Measurements from ENCODE around the gene TUNAR. TPM values are rescaled to one million over a fixed set of nuclear protein-coding genes. Genes with fewer than 3 reads are reported as not detected.

The TUNAR gene
- 0.34 and 1.3 TPM in 2 replicates for total RNA-seq (2014; rRNA removed; shearing (Covaris generic))

GRCh38 chr14:95876761-95877538, at the start of gene TUNAR:
Gene TUNAR (plus strand): TSS chr14:95876832.
- peak; percentile 42 for DNase-seq (ENCODE audit: low read depth)

DNA sequence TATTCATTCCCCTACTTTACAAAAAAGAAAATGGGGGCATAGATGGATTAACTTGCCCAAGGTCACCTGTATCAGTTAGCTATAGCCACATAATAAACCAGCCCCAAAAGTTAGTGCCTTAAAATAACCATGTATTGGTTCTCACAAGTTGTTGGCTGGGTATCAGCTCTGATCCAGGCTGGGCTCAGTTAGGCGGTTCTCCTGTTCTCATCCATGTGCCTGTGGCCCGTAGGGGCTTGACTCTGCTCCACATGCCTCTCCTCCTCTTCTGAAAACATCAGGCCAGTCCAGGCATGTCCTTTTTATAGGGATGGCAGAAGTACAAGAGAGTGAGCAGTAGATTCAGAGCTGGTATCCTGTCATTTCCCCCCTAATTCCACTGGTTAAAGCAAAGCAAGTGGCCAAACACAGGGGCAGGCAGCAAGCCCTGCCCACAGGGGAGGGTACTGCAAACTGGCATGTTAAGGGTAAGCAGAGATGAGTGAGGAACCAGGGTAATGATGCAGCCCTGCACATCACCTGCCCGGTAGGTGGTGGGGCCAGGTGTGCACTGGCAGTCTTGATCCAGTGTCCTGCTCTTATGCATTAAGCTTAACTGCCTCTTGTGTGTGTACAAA, 47.9 kb upstream of the TUNAR start:
- no peak for DNase-seq (ENCODE audit: low read depth)

- DNase-seq (ENCODE audit: low read depth) = no peak
These were observed 47.3 kb upstream of the TUNAR start for GRCh38 chr14:95829321-95829720.

- no peak for DNase-seq (ENCODE audit: low read depth)
These were observed 46.2 kb upstream of the TUNAR start for GRCh38 chr14:95830386-95830785.

DNA sequence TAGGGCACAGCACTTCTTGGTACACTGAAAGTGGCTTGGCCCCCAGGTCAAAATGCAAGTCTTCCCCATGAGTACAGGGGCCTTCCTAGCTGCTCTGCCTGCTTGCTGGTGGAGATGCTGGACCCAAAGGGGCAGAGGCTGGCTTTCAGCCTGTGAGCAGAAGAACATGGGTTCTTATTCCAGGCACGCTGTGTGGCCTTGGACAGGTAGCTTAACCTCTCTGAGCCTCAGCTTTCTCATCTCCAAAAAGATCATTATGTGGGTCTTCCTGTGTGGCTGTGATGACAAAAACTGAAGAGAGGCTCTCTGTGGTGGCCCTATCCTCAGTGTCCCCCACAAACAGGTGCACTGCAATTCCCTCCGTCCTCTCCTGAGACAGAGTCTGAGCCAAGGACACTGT, 45.6 kb upstream of the TUNAR start:
- no peak for DNase-seq (ENCODE audit: low read depth)

- DNase-seq (ENCODE audit: low read depth) = no peak
These were observed 45.2 kb upstream of the TUNAR start for GRCh38 chr14:95831468-95831867.

DNA sequence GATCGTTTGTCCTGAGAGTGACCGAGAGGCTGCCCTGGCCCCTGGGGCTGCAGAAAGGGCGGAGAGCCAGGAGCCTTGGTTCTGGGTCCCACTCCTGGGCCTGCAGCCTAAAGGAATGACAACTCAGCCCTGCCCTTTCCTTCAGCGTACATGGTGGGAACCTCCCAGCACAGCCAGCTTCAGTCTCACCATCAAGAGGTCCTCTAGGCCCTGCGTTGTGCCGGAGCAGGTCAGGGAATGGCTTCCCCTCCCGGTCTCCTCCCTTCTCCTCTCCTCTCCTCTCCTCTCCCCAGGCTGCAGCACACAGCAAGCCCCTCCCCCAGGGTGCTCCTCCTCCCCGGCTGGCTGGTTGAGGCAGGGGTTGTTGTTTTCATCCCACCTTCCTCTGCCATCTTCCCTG, 44.6 kb upstream of the TUNAR start:
- no peak for DNase-seq (ENCODE audit: low read depth)

DNA sequence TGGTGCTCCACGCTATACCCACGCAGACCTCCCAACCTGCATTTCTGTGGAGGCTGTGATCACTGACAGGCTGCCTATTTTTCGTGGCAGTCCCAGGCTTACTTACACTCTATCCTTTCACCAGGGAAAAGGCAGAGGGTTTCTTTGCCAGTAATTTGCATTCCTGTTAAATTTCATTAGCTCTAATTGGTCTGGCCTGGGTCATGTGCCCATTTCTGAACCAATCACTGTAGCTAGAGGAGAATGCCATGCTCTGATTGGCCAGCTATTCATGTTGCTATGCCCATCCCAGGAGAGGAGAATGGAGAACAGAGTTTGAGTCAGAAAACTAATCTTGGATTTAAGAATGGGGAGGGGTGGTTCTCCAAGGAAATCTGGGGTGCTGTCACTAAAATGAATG, 43.2 kb upstream of the TUNAR start:
- peak; percentile 38 for DNase-seq (ENCODE audit: low read depth)

DNA sequence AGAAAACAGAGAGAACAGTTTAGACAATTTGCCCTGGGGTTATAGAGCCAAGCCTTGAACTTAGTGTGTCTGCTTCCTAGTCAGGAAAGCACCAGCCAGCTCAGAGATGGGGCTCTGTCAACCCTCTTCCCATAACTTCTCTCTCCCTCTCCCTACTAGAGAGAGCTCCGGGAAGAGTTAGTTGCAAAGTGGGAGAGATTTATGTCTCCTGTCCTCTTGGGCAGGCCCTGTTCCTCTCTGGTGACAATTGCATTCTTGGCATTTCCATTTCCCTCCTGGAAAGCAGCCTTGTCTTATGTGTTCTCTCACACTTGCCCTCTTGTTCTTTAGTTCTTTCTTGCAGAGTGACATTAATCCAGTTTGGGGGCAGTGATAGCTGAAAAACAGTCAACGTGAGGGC, 42.1 kb upstream of the TUNAR start:
- no peak for DNase-seq (ENCODE audit: low read depth)

- peak; percentile 38 for DNase-seq (ENCODE audit: low read depth)
These were observed 41.4 kb upstream of the TUNAR start for GRCh38 chr14:95835121-95835730.

GRCh38 chr14:95838862-95839261, 37.8 kb upstream of the TUNAR start:
- no peak for DNase-seq (ENCODE audit: low read depth)

- no peak for DNase-seq (ENCODE audit: low read depth)
These were observed 36.4 kb upstream of the TUNAR start for GRCh38 chr14:95840094-95840700.

- no peak for DNase-seq (ENCODE audit: low read depth)
These were observed 35.0 kb upstream of the TUNAR start for GRCh38 chr14:95841668-95842067.

- no peak for DNase-seq (ENCODE audit: low read depth)
These were observed 26.9 kb upstream of the TUNAR start for GRCh38 chr14:95849761-95850160.

DNA sequence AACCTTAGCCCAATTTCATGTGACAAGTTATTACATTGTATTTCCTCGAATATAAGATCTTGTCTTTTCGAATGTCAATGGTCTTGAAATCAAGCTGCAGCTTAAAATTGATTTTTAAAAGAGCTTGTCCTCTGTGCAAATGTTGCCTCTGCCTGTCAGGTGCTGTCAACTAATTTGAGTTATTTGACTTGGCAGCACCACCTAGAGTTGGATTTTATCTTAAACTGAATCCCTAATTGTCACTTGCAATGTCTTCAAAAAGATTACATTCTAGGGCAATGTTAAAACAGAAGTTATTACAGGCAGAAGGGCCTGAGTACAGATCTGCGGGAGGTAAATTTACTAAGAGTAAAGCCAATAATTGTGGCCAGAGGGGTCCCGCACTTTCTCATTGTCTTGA, 26.2 kb upstream of the TUNAR start:
- DNase-seq (ENCODE audit: low read depth) = no peak

- DNase-seq (ENCODE audit: low read depth) = no peak
These were observed 21.0 kb upstream of the TUNAR start for GRCh38 chr14:95855606-95856005.

DNA sequence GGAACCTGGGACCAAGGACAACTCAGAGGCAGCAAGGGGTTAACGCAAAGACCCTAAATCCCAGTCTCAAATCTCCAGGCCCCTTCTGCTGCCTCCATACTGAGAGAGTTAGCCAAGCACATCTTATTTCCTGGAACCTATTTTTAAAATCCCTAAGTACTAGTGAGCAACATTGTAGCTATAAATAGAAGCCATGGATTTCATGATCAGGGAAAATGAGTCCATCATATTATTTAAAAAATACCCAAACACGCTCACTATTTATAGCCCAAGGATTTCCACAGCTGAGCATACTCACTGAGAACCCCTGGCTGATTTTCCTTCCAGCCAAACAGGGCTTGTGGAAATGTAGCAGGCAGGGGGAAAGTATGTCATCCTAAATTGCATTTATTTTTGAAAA, 19.4 kb upstream of the TUNAR start:
- no peak for DNase-seq (ENCODE audit: low read depth)

DNA sequence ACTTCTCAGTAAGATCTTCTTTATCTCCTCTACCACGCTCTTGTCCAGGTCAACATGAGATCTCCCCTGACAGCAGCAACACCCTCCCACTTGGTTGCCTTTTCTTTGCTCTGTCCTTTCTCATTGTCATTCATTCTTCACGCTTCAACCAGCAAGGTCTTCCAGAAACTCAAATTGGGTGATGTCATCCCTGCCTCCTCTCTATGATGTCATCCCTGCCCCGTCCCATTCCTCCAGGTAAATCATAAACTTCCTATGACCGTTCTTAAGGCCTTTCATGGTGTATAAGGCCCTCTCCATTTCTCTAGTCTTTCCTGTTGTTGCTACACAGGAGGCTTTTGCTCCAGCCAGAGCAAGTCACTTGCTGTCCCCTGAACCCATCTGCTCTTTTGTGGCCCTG, 17.7 kb upstream of the TUNAR start:
- no peak for DNase-seq (ENCODE audit: low read depth)

DNA sequence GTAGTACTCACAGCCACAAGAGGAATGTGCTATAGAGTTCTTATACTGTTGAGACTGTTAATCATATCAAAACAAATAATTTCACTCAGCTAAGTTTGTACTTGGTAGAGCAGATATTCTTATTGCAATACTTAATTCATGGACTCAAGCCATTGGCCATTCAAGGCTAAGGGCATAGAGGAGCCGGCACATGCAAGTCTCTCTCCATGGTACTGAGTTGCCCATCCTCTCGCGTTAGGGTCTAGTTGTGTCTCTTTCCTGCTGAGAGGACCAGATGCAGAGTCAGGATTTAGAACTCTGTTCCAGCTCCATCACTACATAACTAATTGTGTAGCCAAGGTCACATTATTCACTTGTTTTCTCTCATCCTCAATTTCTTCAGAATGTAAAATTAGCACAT, 14.4 kb upstream of the TUNAR start:
- DNase-seq (ENCODE audit: low read depth) = peak; percentile 16

- DNase-seq (ENCODE audit: low read depth) = no peak
These were observed 13.3 kb upstream of the TUNAR start for GRCh38 chr14:95863295-95863694.

GRCh38 chr14:95869776-95870175, 6.9 kb upstream of the TUNAR start:
- no peak for DNase-seq (ENCODE audit: low read depth)

DNA sequence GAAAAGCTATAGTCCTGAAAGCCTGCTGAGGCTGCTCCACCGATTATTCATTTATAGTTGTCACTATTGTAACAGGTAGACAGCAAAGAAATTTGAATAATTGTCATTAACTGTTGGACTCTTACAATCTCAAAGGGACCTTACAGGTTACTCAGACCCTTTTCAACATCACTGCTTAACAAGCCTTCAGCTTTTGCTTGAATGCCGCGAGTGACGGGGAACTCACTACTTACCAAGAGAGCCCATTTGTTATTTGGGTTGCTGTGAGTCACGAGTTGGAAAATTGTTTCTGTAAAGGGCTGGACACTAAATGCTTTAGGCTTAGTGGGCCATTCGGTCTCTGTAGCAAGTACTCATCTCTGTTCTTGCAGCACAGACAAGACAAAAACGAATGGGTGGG, 5.9 kb upstream of the TUNAR start:
- DNase-seq (ENCODE audit: low read depth) = no peak

DNA sequence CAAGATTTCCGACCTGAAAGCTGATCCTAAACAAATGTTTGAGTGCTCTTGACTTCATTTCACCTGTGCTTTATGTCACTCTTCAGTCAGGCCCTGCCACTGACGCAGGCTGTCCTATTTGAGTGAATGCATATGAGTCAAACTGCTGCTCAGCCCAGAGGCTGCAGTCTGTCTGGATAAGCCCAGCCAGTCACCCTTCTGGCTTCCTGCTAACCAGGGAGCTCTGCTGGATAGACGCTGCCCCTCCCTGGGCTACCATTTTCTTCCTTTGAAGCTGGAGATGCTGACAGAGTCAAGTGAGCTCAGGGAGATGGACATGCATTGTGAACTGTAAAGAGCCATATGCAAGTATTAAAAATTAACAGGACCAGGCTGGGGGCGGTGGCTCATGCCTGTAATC, 5.1 kb upstream of the TUNAR start:
- DNase-seq (ENCODE audit: low read depth) = peak; percentile 33

Data from Daoy (cell line).